Right atrium auricular region (tissue), 2 donors: ENCODE measurements around the gene LAMB4. TPM values are rescaled to one million over a fixed set of nuclear protein-coding genes. Genes with fewer than 3 reads are reported as not detected.

Experiments
- DNase-seq: peaks from one replicate; pipeline ENCODE4 v3.0.0-alpha.2; 2019; ENCODE audit warnings: low spot score
- H3K27ac ChIP-seq, 2 donors: fragments of 200-600 bp; sonication (generic); 1 replicate in 1 of 2; 2 replicates in 1 of 2; pipeline ENCODE4 v1.5.1; 2016 to 2019
- H3K27me3 ChIP-seq, 2 donors: fragments of 200-600 bp; sonication (generic); one replicate each; pipeline versions ENCODE4 v1.5.1 to v1.6.0; 2017 to 2019
- H3K36me3 ChIP-seq: fragments of 200-600 bp; sonication (generic); one replicate; pipeline ENCODE4 v1.5.1; 2016
- H3K4me1 ChIP-seq, 2 donors: fragments of 200-600 bp; sonication (generic); one replicate each; pipeline versions ENCODE4 v1.5.1 to v1.6.0; 2017 to 2019
- H3K4me3 ChIP-seq, 2 donors: fragments of 200-600 bp; sonication (generic); 1 replicate in 1 of 2; 2 replicates in 1 of 2; pipeline ENCODE4 v1.5.1; 2017 to 2019; ENCODE audit warnings: mild to moderate bottlenecking in 1 of 2, moderate library complexity in 1 of 2
- H3K9me3 ChIP-seq, 2 donors: fragments of 200-600 bp; sonication (generic); one replicate each; pipeline ENCODE4 v1.5.1; 2019
- CTCF ChIP-seq, 2 donors: fragments of 200-600 bp; sonication (generic); IDR thresholded peaks; one replicate each; pipeline ENCODE4 v1.5.1; 2019; ENCODE audit warnings: antibody characterized with exemption in 2 of 2
- total RNA-seq, 2 donors: library from RNA; depleted of rRNA; stranded (reverse); fragments of >200 nt; gene quantifications; one replicate each; pipeline ENCODE4 v1.1.0, GENCODE V29; 2016

LAMB4 gene
- total RNA-seq, 2 donors from 2014 or later = not detected

DNA sequence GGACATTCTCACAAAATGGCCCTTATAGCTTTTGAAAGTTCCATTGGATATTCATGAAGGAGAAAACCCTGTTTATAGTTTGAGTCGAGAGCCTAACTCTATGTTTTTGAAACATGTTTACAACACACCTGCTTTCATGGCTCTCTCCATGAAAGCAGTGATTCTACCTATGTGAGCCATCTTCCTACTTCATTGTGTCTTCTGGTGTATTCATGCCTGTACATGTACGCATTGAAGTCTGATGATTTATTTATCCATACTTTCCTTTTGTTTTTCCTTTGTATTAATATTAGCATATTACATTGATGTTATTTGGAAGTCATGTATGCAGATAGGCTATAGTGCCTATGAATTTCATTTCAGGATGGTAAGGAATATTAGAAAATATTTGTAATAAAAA lies 58.0 kb downstream of the LAMB4 start:
- H3K4me1 ChIP-seq = no peaks in the 10 kb centered on the region
- TF ChIP-seq CTCF (IDR thresholded peaks at IDR 0.05) = no peak
- no peak for DNase-seq

DNA sequence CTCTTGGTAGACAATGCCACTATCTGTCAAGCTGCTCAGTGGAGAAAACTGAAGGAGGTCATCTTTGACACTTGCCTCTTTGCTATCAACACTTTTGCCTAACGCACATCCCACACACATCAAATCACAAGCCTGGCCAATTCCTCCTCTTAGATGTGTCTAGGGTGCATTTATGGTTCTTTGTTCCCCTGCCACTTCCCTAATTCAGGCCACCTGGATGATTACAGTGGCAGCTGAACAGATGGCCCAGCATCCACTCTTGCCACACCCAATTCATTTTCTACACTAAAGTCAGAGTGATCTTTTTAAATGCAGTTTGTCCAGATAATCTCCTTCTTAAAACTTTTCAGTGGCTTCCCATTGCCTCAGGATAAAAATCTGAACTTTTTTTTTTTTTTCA lies 58.6 kb downstream of the LAMB4 start:
- Histone ChIP-seq H3K4me3 (no peak overlapping the region), H3K9me3 (no peaks in the 10 kb centered on the region), H3K4me1 (no peaks in the 10 kb centered on the region), H3K27me3 (no peaks in the 10 kb centered on the region), H3K27ac (no peak overlapping the region), H3K36me3 (no peaks in the 10 kb centered on the region)
- DNase-seq = no peak
- no peak for TF ChIP-seq CTCF (IDR thresholded peaks at IDR 0.05)

More for the DNA sequence above, 58.0 kb downstream of the LAMB4 start:
- Histone ChIP-seq H3K4me3 (no peak overlapping the region), H3K27ac (no peak overlapping the region), H3K36me3 (no peaks in the 10 kb centered on the region), H3K27me3 (no peaks in the 10 kb centered on the region), H3K9me3 (no peaks in the 10 kb centered on the region)

- H3K4me3 ChIP-seq = no peak overlapping the region
- no peak for DNase-seq
- TF ChIP-seq CTCF (IDR thresholded peaks at IDR 0.05) = no peak
- no peaks in the 10 kb centered on the region for H3K27me3 ChIP-seq
- H3K27ac ChIP-seq = no peak overlapping the region
- no peaks in the 10 kb centered on the region for H3K9me3 ChIP-seq
- H3K36me3 ChIP-seq = no peaks in the 10 kb centered on the region
- H3K4me1 ChIP-seq = no peaks in the 10 kb centered on the region
These were observed 60.5 kb downstream of the LAMB4 start for GRCh38 chr7:108069646-108070045.

GRCh38 chr7:108067844-108068243 lies 62.3 kb downstream of the LAMB4 start:
- Histone ChIP-seq H3K27me3 (no peaks in the 10 kb centered on the region), H3K4me1 (no peaks in the 10 kb centered on the region), H3K36me3 (no peaks in the 10 kb centered on the region), H3K4me3 (no peak overlapping the region), H3K9me3 (no peaks in the 10 kb centered on the region), H3K27ac (no peak overlapping the region)
- DNase-seq = no peak
- no peak for TF ChIP-seq CTCF (IDR thresholded peaks at IDR 0.05)

- Histone ChIP-seq H3K27me3 (no peaks in the 10 kb centered on the region), H3K4me1 (no peaks in the 10 kb centered on the region), H3K36me3 (no peaks in the 10 kb centered on the region), H3K4me3 (no peak overlapping the region), H3K27ac (no peak overlapping the region), H3K9me3 (no peaks in the 10 kb centered on the region)
- no peak for DNase-seq
- TF ChIP-seq CTCF (IDR thresholded peaks at IDR 0.05) = no peak
These were observed 63.7 kb downstream of the LAMB4 start for GRCh38 chr7:108066486-108066885.

- Histone ChIP-seq H3K27me3 (no peaks in the 10 kb centered on the region), H3K27ac (no peak overlapping the region), H3K9me3 (no peaks in the 10 kb centered on the region), H3K36me3 (no peaks in the 10 kb centered on the region), H3K4me3 (no peak overlapping the region), H3K4me1 (no peaks in the 10 kb centered on the region)
- DNase-seq = no peak
- TF ChIP-seq CTCF (IDR thresholded peaks at IDR 0.05) = no peak
These were observed 66.6 kb downstream of the LAMB4 start for GRCh38 chr7:108063520-108063933.
